OCI-LY3 (cell line): ENCODE data around the gene GFER.

Source experiments
- CTCF ChIP-seq: fragments of 200-600, 300-600 bp; sonication (generic); IDR thresholded peaks from 2 replicates; pipeline ENCODE4 v1.5.1; 2014; ENCODE audit warnings: antibody characterized with exemption, low read length, low read depth
- EZH2phosphoT487 ChIP-seq: fragments of 200-600 bp; shearing (Covaris generic); IDR thresholded peaks from 2 replicates; pipeline ENCODE4 v1.6.1; 2018; ENCODE audit warnings: antibody characterized with exemption, mixed run types, low read depth

- TF ChIP-seq CTCF (no peak), EZH2phosphoT487 (no peak)
Measured at GRCh38 chr16:2015117-2015946, 31.3 kb downstream of the GFER start.
